ENCODE results near the gene SH3TC1.

The SH3TC1 gene

GRCh38 chr4:8238036-8238511, 39.0 kb downstream of the SH3TC1 start:
- no peaks in the 10 kb centered on the region for H3K36me3 ChIP-seq (ENCODE audit: insufficient read depth, insufficient read length, low read length)
- TF ChIP-seq YY1 (IDR thresholded peaks at IDR 0.05; ENCODE audit: insufficient read depth, insufficient read length) (no peak), ZNF274 (IDR thresholded peaks at IDR 0.05; ENCODE audit: low read depth, low read length) (no peak), SUZ12 (IDR thresholded peaks at IDR 0.05; ENCODE audit: extremely low read depth, insufficient read depth, insufficient read length) (no peak)
- H3K9ac ChIP-seq (ENCODE audit: insufficient read length, low read depth): no peak overlapping the region
- H3K9me3 ChIP-seq (ENCODE audit: insufficient read depth, low read length): no peaks in the 10 kb centered on the region
- H3K4me3 ChIP-seq (ENCODE audit: insufficient read length, low read depth): no peak overlapping the region
- no peak for DNase-seq (ENCODE audit: low read depth, low spot score)
- H3K4me1 ChIP-seq (ENCODE audit: insufficient read depth, insufficient read length): peaks cover 16% of the 10 kb centered on the region
- peaks cover 3% of the 10 kb centered on the region for H3K27me3 ChIP-seq (ENCODE audit: insufficient read depth, insufficient read length)

GRCh38 chr4:8238515-8239053, 39.5 kb downstream of the SH3TC1 start:
- Histone ChIP-seq H3K4me3 (ENCODE audit: insufficient read length, low read depth) (no peak overlapping the region), H3K9ac (ENCODE audit: insufficient read length, low read depth) (peak overlapping the region; percentile 51), H3K27me3 (ENCODE audit: insufficient read depth, insufficient read length) (peaks cover 3% of the 10 kb centered on the region), H3K36me3 (ENCODE audit: insufficient read depth, insufficient read length, low read length) (no peaks in the 10 kb centered on the region), H3K4me1 (ENCODE audit: insufficient read depth, insufficient read length) (peaks cover 16% of the 10 kb centered on the region), H3K9me3 (ENCODE audit: insufficient read depth, low read length) (no peaks in the 10 kb centered on the region)
- DNase-seq (ENCODE audit: low read depth, low spot score): no peak
- TF ChIP-seq ZNF274 (IDR thresholded peaks at IDR 0.05; ENCODE audit: low read depth, low read length): no peak
- TF ChIP-seq YY1 (IDR thresholded peaks at IDR 0.05; ENCODE audit: insufficient read depth, insufficient read length): no peak
- no peak for TF ChIP-seq SUZ12 (IDR thresholded peaks at IDR 0.05; ENCODE audit: extremely low read depth, insufficient read depth, insufficient read length)

- Histone ChIP-seq H3K9ac (ENCODE audit: insufficient read length, low read depth) (no peak overlapping the region), H3K9me3 (ENCODE audit: insufficient read depth, low read length) (no peaks in the 10 kb centered on the region), H3K27me3 (ENCODE audit: insufficient read depth, insufficient read length) (peaks cover 3% of the 10 kb centered on the region), H3K36me3 (ENCODE audit: insufficient read depth, insufficient read length, low read length) (no peaks in the 10 kb centered on the region), H3K4me1 (ENCODE audit: insufficient read depth, insufficient read length) (peaks cover 16% of the 10 kb centered on the region), H3K4me3 (ENCODE audit: insufficient read length, low read depth) (no peak overlapping the region)
- TF ChIP-seq SUZ12 (IDR thresholded peaks at IDR 0.05; ENCODE audit: extremely low read depth, insufficient read depth, insufficient read length): no peak
- TF ChIP-seq ZNF274 (IDR thresholded peaks at IDR 0.05; ENCODE audit: low read depth, low read length): no peak
- TF ChIP-seq YY1 (IDR thresholded peaks at IDR 0.05; ENCODE audit: insufficient read depth, insufficient read length): no peak
- no peak for DNase-seq (ENCODE audit: low read depth, low spot score)
These were observed 40.1 kb downstream of the SH3TC1 start for GRCh38 chr4:8239226-8239625.

- no peaks in the 10 kb centered on the region for H3K9me3 ChIP-seq (ENCODE audit: insufficient read depth, low read length)
- H3K27me3 ChIP-seq (ENCODE audit: insufficient read depth, insufficient read length): peaks cover 2% of the 10 kb centered on the region
- no peak overlapping the region for H3K4me3 ChIP-seq (ENCODE audit: insufficient read length, low read depth)
- H3K9ac ChIP-seq (ENCODE audit: insufficient read length, low read depth): no peak overlapping the region
- no peak for TF ChIP-seq YY1 (IDR thresholded peaks at IDR 0.05; ENCODE audit: insufficient read depth, insufficient read length)
- TF ChIP-seq SUZ12 (IDR thresholded peaks at IDR 0.05; ENCODE audit: extremely low read depth, insufficient read depth, insufficient read length): no peak
- H3K36me3 ChIP-seq (ENCODE audit: insufficient read depth, insufficient read length, low read length): no peaks in the 10 kb centered on the region
- no peak for DNase-seq (ENCODE audit: low read depth, low spot score)
- H3K4me1 ChIP-seq (ENCODE audit: insufficient read depth, insufficient read length): peaks cover 16% of the 10 kb centered on the region
These were observed 40.6 kb downstream of the SH3TC1 start for GRCh38 chr4:8239661-8240060.

GRCh38 chr4:8240211-8241041, 41.3 kb downstream of the SH3TC1 start:
- Histone ChIP-seq H3K36me3 (ENCODE audit: insufficient read depth, insufficient read length, low read length) (no peaks in the 10 kb centered on the region), H3K27me3 (ENCODE audit: insufficient read depth, insufficient read length) (no peaks in the 10 kb centered on the region), H3K9ac (ENCODE audit: insufficient read length, low read depth) (no peak overlapping the region), H3K4me1 (ENCODE audit: insufficient read depth, insufficient read length) (peaks cover 16% of the 10 kb centered on the region), H3K4me3 (ENCODE audit: insufficient read length, low read depth) (no peak overlapping the region), H3K9me3 (ENCODE audit: insufficient read depth, low read length) (no peaks in the 10 kb centered on the region)
- DNase-seq (ENCODE audit: low read depth, low spot score): no peak
- TF ChIP-seq SUZ12 (IDR thresholded peaks at IDR 0.05; ENCODE audit: extremely low read depth, insufficient read depth, insufficient read length) (no peak), ZNF274 (IDR thresholded peaks at IDR 0.05; ENCODE audit: low read depth, low read length) (no peak), YY1 (IDR thresholded peaks at IDR 0.05; ENCODE audit: insufficient read depth, insufficient read length) (no peak)

- H3K9me3 ChIP-seq (ENCODE audit: insufficient read depth, low read length): no peaks in the 10 kb centered on the region
- H3K4me1 ChIP-seq (ENCODE audit: insufficient read depth, insufficient read length): peaks cover 16% of the 10 kb centered on the region
- no peak overlapping the region for H3K4me3 ChIP-seq (ENCODE audit: insufficient read length, low read depth)
- DNase-seq (ENCODE audit: low read depth, low spot score): no peak
- H3K36me3 ChIP-seq (ENCODE audit: insufficient read depth, insufficient read length, low read length): no peaks in the 10 kb centered on the region
- TF ChIP-seq ZNF274 (IDR thresholded peaks at IDR 0.05; ENCODE audit: low read depth, low read length) (no peak), YY1 (IDR thresholded peaks at IDR 0.05; ENCODE audit: insufficient read depth, insufficient read length) (no peak), SUZ12 (IDR thresholded peaks at IDR 0.05; ENCODE audit: extremely low read depth, insufficient read depth, insufficient read length) (no peak)
- no peak overlapping the region for H3K9ac ChIP-seq (ENCODE audit: insufficient read length, low read depth)
- no peaks in the 10 kb centered on the region for H3K27me3 ChIP-seq (ENCODE audit: insufficient read depth, insufficient read length)
These were observed 42.2 kb downstream of the SH3TC1 start for GRCh38 chr4:8241211-8241779.

Data from NT2/D1 (cell line).